Measurements from ENCODE around the gene PER3.

DNA sequence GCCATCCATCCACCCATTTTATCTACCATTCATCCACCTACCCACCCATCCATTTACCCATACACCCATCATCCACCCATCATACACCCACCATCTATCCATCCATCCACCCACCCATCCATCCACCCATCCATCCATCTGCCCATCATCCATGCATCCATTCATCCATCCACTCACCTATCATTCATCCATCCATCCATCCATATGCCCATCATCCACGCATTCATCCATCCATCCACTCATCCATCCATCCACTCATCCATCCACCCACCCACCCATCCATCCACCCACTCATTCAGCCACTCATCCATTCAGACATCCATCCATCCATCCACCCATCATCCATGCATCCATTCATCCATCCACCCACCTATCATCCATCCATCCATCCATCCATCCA is 100.7 kb downstream of the PER3 start:
- TF ChIP-seq, protein P1, sequence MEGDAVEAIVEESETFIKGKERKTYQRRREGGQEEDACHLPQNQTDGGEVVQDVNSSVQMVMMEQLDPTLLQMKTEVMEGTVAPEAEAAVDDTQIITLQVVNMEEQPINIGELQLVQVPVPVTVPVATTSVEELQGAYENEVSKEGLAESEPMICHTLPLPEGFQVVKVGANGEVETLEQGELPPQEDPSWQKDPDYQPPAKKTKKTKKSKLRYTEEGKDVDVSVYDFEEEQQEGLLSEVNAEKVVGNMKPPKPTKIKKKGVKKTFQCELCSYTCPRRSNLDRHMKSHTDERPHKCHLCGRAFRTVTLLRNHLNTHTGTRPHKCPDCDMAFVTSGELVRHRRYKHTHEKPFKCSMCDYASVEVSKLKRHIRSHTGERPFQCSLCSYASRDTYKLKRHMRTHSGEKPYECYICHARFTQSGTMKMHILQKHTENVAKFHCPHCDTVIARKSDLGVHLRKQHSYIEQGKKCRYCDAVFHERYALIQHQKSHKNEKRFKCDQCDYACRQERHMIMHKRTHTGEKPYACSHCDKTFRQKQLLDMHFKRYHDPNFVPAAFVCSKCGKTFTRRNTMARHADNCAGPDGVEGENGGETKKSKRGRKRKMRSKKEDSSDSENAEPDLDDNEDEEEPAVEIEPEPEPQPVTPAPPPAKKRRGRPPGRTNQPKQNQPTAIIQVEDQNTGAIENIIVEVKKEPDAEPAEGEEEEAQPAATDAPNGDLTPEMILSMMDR (IDR thresholded peaks at IDR 0.05; ENCODE audit: low read depth, low read length, missing input control), result no peak
- TF ChIP-seq, protein P2, sequence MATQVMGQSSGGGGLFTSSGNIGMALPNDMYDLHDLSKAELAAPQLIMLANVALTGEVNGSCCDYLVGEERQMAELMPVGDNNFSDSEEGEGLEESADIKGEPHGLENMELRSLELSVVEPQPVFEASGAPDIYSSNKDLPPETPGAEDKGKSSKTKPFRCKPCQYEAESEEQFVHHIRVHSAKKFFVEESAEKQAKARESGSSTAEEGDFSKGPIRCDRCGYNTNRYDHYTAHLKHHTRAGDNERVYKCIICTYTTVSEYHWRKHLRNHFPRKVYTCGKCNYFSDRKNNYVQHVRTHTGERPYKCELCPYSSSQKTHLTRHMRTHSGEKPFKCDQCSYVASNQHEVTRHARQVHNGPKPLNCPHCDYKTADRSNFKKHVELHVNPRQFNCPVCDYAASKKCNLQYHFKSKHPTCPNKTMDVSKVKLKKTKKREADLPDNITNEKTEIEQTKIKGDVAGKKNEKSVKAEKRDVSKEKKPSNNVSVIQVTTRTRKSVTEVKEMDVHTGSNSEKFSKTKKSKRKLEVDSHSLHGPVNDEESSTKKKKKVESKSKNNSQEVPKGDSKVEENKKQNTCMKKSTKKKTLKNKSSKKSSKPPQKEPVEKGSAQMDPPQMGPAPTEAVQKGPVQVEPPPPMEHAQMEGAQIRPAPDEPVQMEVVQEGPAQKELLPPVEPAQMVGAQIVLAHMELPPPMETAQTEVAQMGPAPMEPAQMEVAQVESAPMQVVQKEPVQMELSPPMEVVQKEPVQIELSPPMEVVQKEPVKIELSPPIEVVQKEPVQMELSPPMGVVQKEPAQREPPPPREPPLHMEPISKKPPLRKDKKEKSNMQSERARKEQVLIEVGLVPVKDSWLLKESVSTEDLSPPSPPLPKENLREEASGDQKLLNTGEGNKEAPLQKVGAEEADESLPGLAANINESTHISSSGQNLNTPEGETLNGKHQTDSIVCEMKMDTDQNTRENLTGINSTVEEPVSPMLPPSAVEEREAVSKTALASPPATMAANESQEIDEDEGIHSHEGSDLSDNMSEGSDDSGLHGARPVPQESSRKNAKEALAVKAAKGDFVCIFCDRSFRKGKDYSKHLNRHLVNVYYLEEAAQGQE (IDR thresholded peaks at IDR 0.05), result no peak
- TF ChIP-seq YY1 (IDR thresholded peaks at IDR 0.05) (no peak), SP1 (IDR thresholded peaks at IDR 0.05) (no peak), TAF1 (conservative IDR thresholded peaks at IDR 0.05) (no peak), GABPA (IDR thresholded peaks at IDR 0.05 in 1 of 2, conservative IDR thresholded peaks at IDR 0.05 in 1 of 2) (no peak)
- TF ChIP-seq, protein P3, sequence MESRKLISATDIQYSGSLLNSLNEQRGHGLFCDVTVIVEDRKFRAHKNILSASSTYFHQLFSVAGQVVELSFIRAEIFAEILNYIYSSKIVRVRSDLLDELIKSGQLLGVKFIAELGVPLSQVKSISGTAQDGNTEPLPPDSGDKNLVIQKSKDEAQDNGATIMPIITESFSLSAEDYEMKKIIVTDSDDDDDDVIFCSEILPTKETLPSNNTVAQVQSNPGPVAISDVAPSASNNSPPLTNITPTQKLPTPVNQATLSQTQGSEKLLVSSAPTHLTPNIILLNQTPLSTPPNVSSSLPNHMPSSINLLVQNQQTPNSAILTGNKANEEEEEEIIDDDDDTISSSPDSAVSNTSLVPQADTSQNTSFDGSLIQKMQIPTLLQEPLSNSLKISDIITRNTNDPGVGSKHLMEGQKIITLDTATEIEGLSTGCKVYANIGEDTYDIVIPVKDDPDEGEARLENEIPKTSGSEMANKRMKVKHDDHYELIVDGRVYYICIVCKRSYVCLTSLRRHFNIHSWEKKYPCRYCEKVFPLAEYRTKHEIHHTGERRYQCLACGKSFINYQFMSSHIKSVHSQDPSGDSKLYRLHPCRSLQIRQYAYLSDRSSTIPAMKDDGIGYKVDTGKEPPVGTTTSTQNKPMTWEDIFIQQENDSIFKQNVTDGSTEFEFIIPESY (IDR thresholded peaks at IDR 0.05), result no peak
- TF ChIP-seq, protein P4, sequence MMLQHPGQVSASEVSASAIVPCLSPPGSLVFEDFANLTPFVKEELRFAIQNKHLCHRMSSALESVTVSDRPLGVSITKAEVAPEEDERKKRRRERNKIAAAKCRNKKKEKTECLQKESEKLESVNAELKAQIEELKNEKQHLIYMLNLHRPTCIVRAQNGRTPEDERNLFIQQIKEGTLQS (IDR thresholded peaks at IDR 0.05), result no peak
- TF ChIP-seq, protein P5, sequence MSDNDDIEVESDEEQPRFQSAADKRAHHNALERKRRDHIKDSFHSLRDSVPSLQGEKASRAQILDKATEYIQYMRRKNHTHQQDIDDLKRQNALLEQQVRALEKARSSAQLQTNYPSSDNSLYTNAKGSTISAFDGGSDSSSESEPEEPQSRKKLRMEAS (IDR thresholded peaks at IDR 0.05), result no peak
